Nephron progenitor cell (in vitro differentiated cells): ENCODE results near the gene MYBPHL.

Experiments
- DNase-seq: peaks from one replicate; pipeline ENCODE4 v3.0.0; 2021
- H3K27ac Mint-ChIP-seq: 2 replicates; pipeline ENCODE4 v1.8.0; 2021; ENCODE audit warnings: mild to moderate bottlenecking, moderate library complexity, mixed read lengths
- H3K27me3 Mint-ChIP-seq: 2 replicates; pipeline ENCODE4 v1.8.0; 2021; ENCODE audit warnings: mild to moderate bottlenecking, low read depth, mixed read lengths; ENCODE audit not compliant: poor library complexity
- H3K36me3 Mint-ChIP-seq: 2 replicates; pipeline ENCODE4 v1.8.0; 2021; ENCODE audit warnings: low read depth, mixed read lengths
- H3K4me1 Mint-ChIP-seq: 2 replicates; pipeline ENCODE4 v1.8.0; 2021; ENCODE audit warnings: mixed read lengths
- H3K4me3 Mint-ChIP-seq: 2 replicates; pipeline ENCODE4 v1.8.0; 2021; ENCODE audit warnings: mild to moderate bottlenecking, moderate library complexity, mixed read lengths
- H3K9me3 Mint-ChIP-seq: 2 replicates; pipeline ENCODE4 v1.8.0; 2021; ENCODE audit warnings: mild to moderate bottlenecking, moderate library complexity, mixed read lengths
- TF ChIP-seq, protein P1 (sequence below): fragments of 200-600 bp; sonication (generic); IDR thresholded peaks from 2 replicates; pipeline ENCODE4 v1.5.0; 2021; ENCODE audit warnings: antibody characterized with exemption

Gene MYBPHL

DNA sequence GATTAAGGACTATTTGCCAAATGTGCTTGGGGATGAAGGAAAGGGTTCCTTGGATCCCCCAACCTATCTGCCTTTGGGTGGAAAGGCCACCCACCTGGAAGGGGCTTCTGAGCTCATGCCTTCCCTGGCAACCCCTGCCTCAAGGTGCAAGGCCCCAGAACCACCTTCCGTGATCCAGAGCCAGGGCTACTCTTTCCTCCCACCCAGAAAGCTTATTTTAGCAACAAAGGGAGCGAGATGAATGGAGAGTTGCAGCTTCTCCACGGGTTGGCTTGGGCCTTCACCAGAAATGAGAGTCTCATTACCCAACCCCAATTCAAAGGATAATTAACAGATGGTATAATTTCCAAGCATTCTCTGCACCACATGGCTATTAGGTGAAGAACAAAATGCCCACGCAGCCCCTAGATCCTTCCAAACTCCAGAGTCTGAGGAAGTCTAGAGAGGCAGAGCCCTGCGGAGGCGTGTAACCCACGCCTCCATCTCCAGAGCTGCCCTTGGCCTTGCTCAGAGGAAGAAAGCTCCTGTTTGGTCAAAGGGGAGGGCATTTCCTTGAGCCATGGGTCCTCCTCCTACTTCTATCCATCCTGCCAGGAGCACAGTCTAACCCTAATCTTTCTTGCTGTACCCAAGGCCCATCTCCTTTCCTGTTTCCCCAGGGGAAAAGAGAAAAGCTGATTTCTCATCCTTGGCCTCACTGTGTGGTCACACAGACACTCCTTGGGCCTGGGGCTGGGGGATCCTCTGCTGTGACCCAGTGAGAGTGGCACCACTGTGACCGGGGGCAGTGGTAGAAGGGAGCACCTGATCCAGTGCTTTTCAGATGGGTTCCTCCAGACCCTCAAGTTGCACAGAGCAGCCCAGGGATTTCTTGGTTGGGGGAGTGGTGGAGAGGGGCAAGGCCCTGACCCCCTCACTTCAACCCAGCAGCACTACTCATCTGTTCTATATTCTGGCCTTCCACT is 59.1 kb downstream of the MYBPHL start:
- H3K36me3 Mint-ChIP-seq, result peaks cover 22% of the 10 kb centered on the region
- no peak overlapping the region for H3K27ac Mint-ChIP-seq
- peaks cover 20% of the 10 kb centered on the region for H3K9me3 Mint-ChIP-seq
- no peak overlapping the region for H3K4me3 Mint-ChIP-seq
- TF ChIP-seq, protein P1, sequence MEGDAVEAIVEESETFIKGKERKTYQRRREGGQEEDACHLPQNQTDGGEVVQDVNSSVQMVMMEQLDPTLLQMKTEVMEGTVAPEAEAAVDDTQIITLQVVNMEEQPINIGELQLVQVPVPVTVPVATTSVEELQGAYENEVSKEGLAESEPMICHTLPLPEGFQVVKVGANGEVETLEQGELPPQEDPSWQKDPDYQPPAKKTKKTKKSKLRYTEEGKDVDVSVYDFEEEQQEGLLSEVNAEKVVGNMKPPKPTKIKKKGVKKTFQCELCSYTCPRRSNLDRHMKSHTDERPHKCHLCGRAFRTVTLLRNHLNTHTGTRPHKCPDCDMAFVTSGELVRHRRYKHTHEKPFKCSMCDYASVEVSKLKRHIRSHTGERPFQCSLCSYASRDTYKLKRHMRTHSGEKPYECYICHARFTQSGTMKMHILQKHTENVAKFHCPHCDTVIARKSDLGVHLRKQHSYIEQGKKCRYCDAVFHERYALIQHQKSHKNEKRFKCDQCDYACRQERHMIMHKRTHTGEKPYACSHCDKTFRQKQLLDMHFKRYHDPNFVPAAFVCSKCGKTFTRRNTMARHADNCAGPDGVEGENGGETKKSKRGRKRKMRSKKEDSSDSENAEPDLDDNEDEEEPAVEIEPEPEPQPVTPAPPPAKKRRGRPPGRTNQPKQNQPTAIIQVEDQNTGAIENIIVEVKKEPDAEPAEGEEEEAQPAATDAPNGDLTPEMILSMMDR, result no peak
- no peak for DNase-seq
- H3K27me3 Mint-ChIP-seq, result peaks cover 31% of the 10 kb centered on the region
- H3K4me1 Mint-ChIP-seq, result peaks cover 33% of the 10 kb centered on the region

DNA sequence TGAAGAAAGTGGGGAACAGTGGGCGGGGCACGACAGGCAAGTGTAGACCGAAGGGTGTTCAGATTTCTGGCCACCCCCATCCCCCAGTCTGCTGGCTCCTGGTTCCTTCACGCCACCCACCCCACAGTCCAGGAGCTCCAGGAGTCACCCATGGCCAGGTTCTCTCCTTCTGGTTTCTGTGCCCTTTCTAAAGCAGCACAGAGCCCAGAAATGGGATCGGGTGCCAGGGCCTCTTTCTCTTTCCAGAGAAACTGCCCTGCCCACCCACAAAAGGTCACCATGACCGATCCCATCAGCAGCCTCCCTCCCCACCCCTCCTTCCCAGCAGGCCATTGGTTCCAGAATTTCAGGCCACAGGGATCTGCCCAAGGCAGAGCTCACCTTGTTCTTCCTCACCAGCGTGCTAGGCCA is 60.7 kb downstream of the MYBPHL start:
- no peak overlapping the region for H3K4me3 Mint-ChIP-seq
- H3K36me3 Mint-ChIP-seq, result peaks cover 7% of the 10 kb centered on the region
- peaks cover 40% of the 10 kb centered on the region for H3K4me1 Mint-ChIP-seq
- TF ChIP-seq, protein P1, result no peak
- H3K27me3 Mint-ChIP-seq, result peaks cover 26% of the 10 kb centered on the region
- H3K27ac Mint-ChIP-seq, result no peak overlapping the region
- H3K9me3 Mint-ChIP-seq, result peaks cover 6% of the 10 kb centered on the region
- no peak for DNase-seq

DNA sequence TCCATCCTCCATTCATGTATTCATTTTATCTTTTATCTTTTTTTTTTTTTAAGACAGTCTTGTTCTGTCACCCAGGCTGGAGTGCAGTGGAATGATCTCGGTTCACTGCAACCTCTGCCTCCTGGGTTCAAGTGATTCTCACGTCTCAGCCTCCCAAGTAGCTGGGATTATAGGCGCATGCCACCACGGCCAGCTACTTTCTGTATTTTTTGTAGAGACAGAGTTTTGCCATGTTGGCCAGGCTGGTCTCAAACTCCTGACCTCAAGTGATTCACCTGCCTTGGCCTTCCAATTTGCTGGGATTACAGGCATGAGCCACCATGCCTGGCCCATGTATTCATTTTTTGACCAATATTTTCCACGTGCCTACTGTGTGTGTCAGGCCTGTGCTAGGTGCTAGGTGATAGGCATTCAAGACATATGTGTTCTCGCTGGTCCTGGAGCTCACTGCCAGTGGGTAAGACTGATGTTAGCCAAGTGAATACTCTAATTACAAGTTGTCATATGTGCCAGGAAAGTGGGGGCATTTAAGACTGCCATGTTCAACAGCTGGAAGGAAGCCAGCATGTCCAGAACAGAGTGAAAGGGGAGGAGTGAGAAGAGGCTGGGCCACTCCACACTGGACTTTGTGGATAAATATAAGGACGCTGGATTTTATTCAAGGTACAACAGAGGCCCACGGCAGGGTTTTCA is 62.8 kb downstream of the MYBPHL start:
- no peak for DNase-seq
- TF ChIP-seq, protein P1, result no peak
- Mint-ChIP-seq H3K9me3 (no peaks in the 10 kb centered on the region), H3K4me3 (no peak overlapping the region), H3K36me3 (no peaks in the 10 kb centered on the region), H3K4me1 (peaks cover 42% of the 10 kb centered on the region), H3K27me3 (peaks cover 14% of the 10 kb centered on the region), H3K27ac (peak overlapping the region; percentile 34)

DNA sequence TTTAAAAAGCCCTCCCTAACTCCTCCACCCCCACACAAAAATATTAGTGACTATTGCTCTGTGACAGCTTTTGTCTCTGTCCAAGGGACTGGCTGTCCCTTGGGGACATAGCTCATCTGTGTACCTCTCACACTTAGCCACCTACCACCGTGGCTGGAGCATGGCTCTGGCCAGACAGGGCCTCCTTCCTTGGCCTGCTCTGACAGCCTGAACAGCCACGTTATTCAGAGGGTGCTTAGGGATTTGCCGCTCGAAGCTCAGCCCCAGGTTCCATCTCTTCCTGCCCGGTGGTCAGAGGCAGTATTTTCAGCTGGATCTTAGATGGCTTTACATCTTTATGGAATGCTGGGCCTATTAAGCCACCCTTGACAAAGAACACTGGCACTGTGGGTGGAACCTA is 63.6 kb downstream of the MYBPHL start:
- Mint-ChIP-seq H3K27ac (no peak overlapping the region), H3K9me3 (no peaks in the 10 kb centered on the region), H3K4me3 (no peak overlapping the region), H3K36me3 (no peaks in the 10 kb centered on the region), H3K27me3 (peaks cover 14% of the 10 kb centered on the region), H3K4me1 (peaks cover 39% of the 10 kb centered on the region)
- no peak for DNase-seq
- TF ChIP-seq, protein P1, result no peak

DNA sequence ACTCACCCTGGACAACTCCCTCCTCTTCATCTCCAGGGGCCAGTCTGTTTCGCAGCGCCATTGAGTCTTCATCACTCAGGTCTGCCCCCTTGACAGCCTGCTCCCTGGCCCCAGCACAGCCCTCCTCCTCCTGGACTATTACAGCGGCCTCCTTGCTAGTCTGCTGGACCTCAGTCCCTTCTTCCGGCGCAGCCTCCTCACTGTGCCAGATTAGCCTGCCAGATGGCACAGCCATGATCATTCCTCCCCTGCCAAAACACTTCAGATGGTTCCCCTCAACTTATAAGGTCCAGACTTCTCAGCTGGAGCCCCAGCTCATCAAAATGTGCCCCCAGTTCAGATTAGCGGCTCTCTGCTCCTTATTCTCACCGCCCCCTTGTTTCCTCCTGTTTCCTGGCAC is 64.4 kb downstream of the MYBPHL start:
- H3K4me1 Mint-ChIP-seq, result peaks cover 39% of the 10 kb centered on the region
- no peak for DNase-seq
- H3K27ac Mint-ChIP-seq, result no peak overlapping the region
- H3K9me3 Mint-ChIP-seq, result no peaks in the 10 kb centered on the region
- H3K4me3 Mint-ChIP-seq, result no peak overlapping the region
- TF ChIP-seq, protein P1, result no peak
- peaks cover 5% of the 10 kb centered on the region for H3K36me3 Mint-ChIP-seq
- peaks cover 14% of the 10 kb centered on the region for H3K27me3 Mint-ChIP-seq
